Parathyroid adenoma (tissue), 2 donors: Measurements from ENCODE around the gene DYNLT1.
"Not testable (repeated sequence)": the region's sequence is repeated elsewhere in the genome, so short reads cannot be mapped to it uniquely, and the experiment has no call there.

ENCODE experiments used
- H2AFZ ChIP-seq: fragments of 300-600 bp; sonication (generic); one replicate; pipeline ENCODE4 v1.7.0; 2017; ENCODE audit warnings: antibody characterized with exemption, mild to moderate bottlenecking
- H3K27ac ChIP-seq: fragments of 300-600 bp; sonication (generic); one replicate; pipeline ENCODE4 v1.7.0; 2017
- H3K27me3 ChIP-seq: fragments of 300-600 bp; sonication (generic); one replicate; pipeline ENCODE4 v1.7.0; 2017; ENCODE audit warnings: low read length; ENCODE audit not compliant: control insufficient read depth, insufficient read depth
- H3K36me3 ChIP-seq: fragments of 300-600 bp; sonication (generic); one replicate; pipeline ENCODE4 v1.7.0; 2017; ENCODE audit warnings: low read length; ENCODE audit not compliant: control insufficient read depth, insufficient read depth
- H3K4me1 ChIP-seq: fragments of 300-600 bp; sonication (generic); one replicate; pipeline ENCODE4 v1.7.0; 2017; ENCODE audit warnings: control low read depth
- H3K4me2 ChIP-seq: fragments of 300-600 bp; sonication (generic); one replicate; pipeline ENCODE4 v1.7.0; 2017; ENCODE audit warnings: low read length
- H3K4me3 ChIP-seq: fragments of 300-600 bp; sonication (generic); one replicate; pipeline ENCODE4 v1.7.0; 2017; ENCODE audit warnings: low read depth, low read length
- H3K79me2 ChIP-seq: fragments of 300-600 bp; sonication (generic); one replicate; pipeline ENCODE4 v1.7.0; 2017; ENCODE audit warnings: control low read depth
- H3K9ac ChIP-seq: fragments of 300-600 bp; sonication (generic); one replicate; pipeline ENCODE4 v1.7.0; 2017; ENCODE audit warnings: mild to moderate bottlenecking
- H3K9me3 ChIP-seq: fragments of 300-600 bp; sonication (generic); one replicate; pipeline ENCODE4 v1.7.0; 2017; ENCODE audit warnings: low read length; ENCODE audit not compliant: control insufficient read depth
- CTCF ChIP-seq: fragments of 300-600 bp; sonication (generic); IDR thresholded peaks from one replicate; pipeline ENCODE4 v1.7.0; 2017; ENCODE audit warnings: antibody characterized with exemption, mild to moderate bottlenecking
- donor health status: primary hyperparathyroidism.

Gene DYNLT1

GRCh38 chr6:158634695-158635426 lies 9.7 kb downstream of the DYNLT1 start:
- Histone ChIP-seq H3K4me2 (no peak overlapping the region), H3K9me3 (no peaks in the 10 kb centered on the region), H3K36me3 (no peaks in the 10 kb centered on the region), H3K27ac (no peak overlapping the region), H3K9ac (no peak overlapping the region), H3K4me1 (no peaks in the 10 kb centered on the region), H3K79me2 (peaks cover 12% of the 10 kb centered on the region), H3K27me3 (no peaks in the 10 kb centered on the region), H3K4me3 (no peak overlapping the region), H2AFZ (no peak overlapping the region)
- TF ChIP-seq CTCF: no peak

- H3K9ac ChIP-seq: no peak overlapping the region
- H3K4me3 ChIP-seq: no peak overlapping the region
- H3K27me3 ChIP-seq: no peaks in the 10 kb centered on the region
- no peak for TF ChIP-seq CTCF
- peaks cover 12% of the 10 kb centered on the region for H3K4me1 ChIP-seq
- no peaks in the 10 kb centered on the region for H3K9me3 ChIP-seq
- H3K79me2 ChIP-seq: peaks cover 2% of the 10 kb centered on the region
- H2AFZ ChIP-seq: no peak overlapping the region
- H3K27ac ChIP-seq: no peak overlapping the region
- no peaks in the 10 kb centered on the region for H3K36me3 ChIP-seq
- no peak overlapping the region for H3K4me2 ChIP-seq
Observed at GRCh38 chr6:158633127-158633526, 11.4 kb downstream of the DYNLT1 start.

GRCh38 chr6:158632538-158633119 lies 11.9 kb downstream of the DYNLT1 start:
- not testable (repeated sequence) for H3K9ac ChIP-seq, H3K27ac ChIP-seq, H3K36me3 ChIP-seq

GRCh38 chr6:158631678-158632537 lies 12.6 kb downstream of the DYNLT1 start:
- Histone ChIP-seq H3K4me3 (no peak overlapping the region), H3K36me3 (no peaks in the 10 kb centered on the region), H2AFZ (no peak overlapping the region), H3K4me2 (no peak overlapping the region), H3K27ac (peak overlapping the region; percentile 53), H3K9ac (no peak overlapping the region), H3K4me1 (peaks cover 13% of the 10 kb centered on the region), H3K79me2 (peaks cover 2% of the 10 kb centered on the region), H3K9me3 (no peaks in the 10 kb centered on the region), H3K27me3 (no peaks in the 10 kb centered on the region)
- no peak for TF ChIP-seq CTCF

More at GRCh38 chr6:158632538-158633119, 11.9 kb downstream of the DYNLT1 start:
- H3K4me1 ChIP-seq: peaks cover 13% of the 10 kb centered on the region
- H3K4me2 ChIP-seq, H3K27me3 ChIP-seq, H3K79me2 ChIP-seq, H2AFZ ChIP-seq, H3K4me3 ChIP-seq, H3K9me3 ChIP-seq: not testable (repeated sequence)

- no peak overlapping the region for H3K9ac ChIP-seq
- H3K4me3 ChIP-seq: no peak overlapping the region
- H3K9me3 ChIP-seq: no peaks in the 10 kb centered on the region
- H2AFZ ChIP-seq: no peak overlapping the region
- H3K4me1 ChIP-seq: peaks cover 13% of the 10 kb centered on the region
- H3K27me3 ChIP-seq: no peaks in the 10 kb centered on the region
- H3K36me3 ChIP-seq: no peaks in the 10 kb centered on the region
- peaks cover 2% of the 10 kb centered on the region for H3K79me2 ChIP-seq
- no peak for TF ChIP-seq CTCF
- H3K27ac ChIP-seq: peak overlapping the region; percentile 53
- H3K4me2 ChIP-seq: no peak overlapping the region
Observed at GRCh38 chr6:158630938-158631616, 13.5 kb downstream of the DYNLT1 start.
